ENCODE results near the gene NRCAM.

GRCh38 chr7:108232076-108232475 lies 224.2 kb downstream of the NRCAM start:
- no peak for TF ChIP-seq CTCF (IDR thresholded peaks at IDR 0.05; ENCODE audit: low read depth, low read length)
- no peak for TF ChIP-seq EZH2phosphoT487 (IDR thresholded peaks at IDR 0.05; ENCODE audit: low read depth)

All from OCI-LY3 (cell line).